Spleen (tissue), 11 donors: Measurements from ENCODE around the gene LGALS3. TPM values are rescaled to one million over a fixed set of nuclear protein-coding genes. Genes with fewer than 3 reads are reported as not detected.

Experiments
- DNase-seq: peaks from one replicate; pipeline ENCODE4 v3.0.0-alpha.2; 2020
- H3K27ac ChIP-seq, 8 donors: fragments of 200-600 bp; sonication (generic) in 7 of 8; 1 replicate in 4 of 8; 2 replicates in 4 of 8; pipeline versions ENCODE4 v1.5.0 to v1.8.0; 2016 to 2021; ENCODE audit warnings: inconsistent platforms in 4 of 8, mild to moderate bottlenecking in 4 of 8, moderate library complexity in 1 of 8
- H3K27me3 ChIP-seq, 7 donors: fragments of 200-600 bp; sonication (generic) in 6 of 7; replicated peaks in 1 of 7; 1 replicate in 4 of 7; 2 replicates in 3 of 7; pipeline versions ENCODE4 v1.5.0 to v1.8.0; 2016 to 2021; ENCODE audit warnings: inconsistent platforms in 3 of 7, mild to moderate bottlenecking in 1 of 7
- H3K36me3 ChIP-seq, 6 donors: fragments of 200-600 bp; sonication (generic) in 5 of 6; 1 replicate in 4 of 6; 2 replicates in 2 of 6; pipeline versions ENCODE4 v1.5.0 to v1.8.0; 2016 to 2021; ENCODE audit warnings: inconsistent platforms in 2 of 6
- H3K4me1 ChIP-seq, 6 donors: fragments of 200-600 bp; sonication (generic) in 5 of 6; 1 replicate in 3 of 6; 2 replicates in 3 of 6; pipeline versions ENCODE4 v1.5.0 to v1.8.0; 2016 to 2021; ENCODE audit warnings: inconsistent platforms in 3 of 6
- H3K4me3 ChIP-seq, 8 donors: fragments of 200-600 bp; sonication (generic) in 7 of 8; 1 replicate in 4 of 8; 2 replicates in 4 of 8; pipeline versions ENCODE4 v1.5.0 to v1.8.0; 2016 to 2021; ENCODE audit warnings: inconsistent platforms in 4 of 8, mild to moderate bottlenecking in 4 of 8, moderate library complexity in 2 of 8
- H3K9me3 ChIP-seq, 8 donors: fragments of 200-600 bp; sonication (generic) in 7 of 8; 1 replicate in 4 of 8; 2 replicates in 4 of 8; pipeline versions ENCODE4 v1.5.0 to v1.8.0; 2016 to 2021; ENCODE audit warnings: inconsistent platforms in 4 of 8
- CTCF ChIP-seq, 11 experiments: fragments of 200-600 bp in 7 of 11; fragments of 450-650 bp in 4 of 11; sonication (generic) in 4 of 11; IDR thresholded peaks in 8 of 11; conservative IDR thresholded peaks in 3 of 11; 1 replicate in 7 of 11; 2 replicates in 4 of 11; pipeline versions ENCODE4 v1.4.0 to v1.8.0; 2016 to 2021; ENCODE audit warnings: antibody characterized with exemption in 11 of 11, inconsistent platforms in 4 of 11, mild to moderate bottlenecking in 1 of 11
- POLR2A ChIP-seq, 3 donors: fragments of 450-650 bp; IDR thresholded peaks; one replicate each; pipeline ENCODE4 v1.5.1; 2017; ENCODE audit warnings: antibody characterized with exemption in 3 of 3, mild to moderate bottlenecking in 1 of 3
- POLR2AphosphoS5 ChIP-seq, 3 donors: sonication (generic); formaldehyde crosslinking; IDR thresholded peaks; one replicate each; pipeline ENCODE4 v1.5.1; 2017; ENCODE audit warnings: antibody characterized with exemption in 3 of 3
- WGBS, 5 donors: extraction: QIAGEN DNeasy Blood & Tissue Kit in 3 of 5; methylation state at CpG; one replicate each; pipeline versions ENCODE4 v1.1.5 to v1.1.7; 2013 to 2018; 5-methylcytosine and 5-hydroxymethylcytosine counted together
- intact Hi-C: fragments of 100-400 bp; cut with DNase I; formaldehyde crosslinking; loops from one replicate; pipeline ENCODE4 v1.15.0; 2023; ENCODE audit warnings: low total_unique reads
- polyA plus RNA-seq, 3 donors: library from polyadenylated mRNA; stranded (reverse); fragments of 200-250 nt; gene quantifications; one replicate each; pipeline ENCODE4 v1.2.1, GENCODE V29; 2013
- total RNA-seq, 7 donors: library from RNA; depleted of rRNA in 3 of 7; stranded (reverse); fragments of >200 nt in 3 of 7; fragmentation: NEBNext Ultra II Directional in 4 of 7; extraction: Animal tissue kit (Norgen Biotek cat#: 25700) in 4 of 7; gene quantifications; one replicate each; pipeline versions ENCODE4 v1.1.0 to v1.2.1, GENCODE V29; 2016 to 2021
- donor health status: healthy with polysubstance abuse.
- donor health status: DM: no; HTN: no; CAD: no; lungs with moderate emphysema.
- donor health status: DM: no; HTN: no; CAD: no.
- donor health status: Bipolar disorder and iron deficiency.
- donor health status: healthy.
- donor health status: DM: no; HTN: no; CAD: no.
- donor health status: DM: yes; HTN: yes; CAD: no.

Gene LGALS3
- total and polyA plus RNA-seq, 10 donors: 37.4 to 201 (median 60.8) TPM

- intact Hi-C loops: no loop called here
- WGBS, 5 donors: 94 to 97% (median 96%) methylated on average over 4 of the region's 4 CpGs
- Histone ChIP-seq H3K27ac (peak overlapping the region in 4 of 8 donors; percentile 38 to 57 (median 50)), H3K36me3 (peaks cover 0 to 71% (median 31%) of the 10 kb centered on the region in 6 donors), H3K27me3 (no peaks in the 10 kb centered on the region), H3K9me3 (no peaks in the 10 kb centered on the region), H3K4me3 (no peak overlapping the region), H3K4me1 (peaks cover 0 to 39% (median 11%) of the 10 kb centered on the region in 6 donors)
- no peak for DNase-seq
- TF ChIP-seq POLR2AphosphoS5 (IDR thresholded peaks at IDR 0.05) (no peak), POLR2A (IDR thresholded peaks at IDR 0.05) (no peak), CTCF (IDR thresholded peaks at IDR 0.05 in 8 of 11, conservative IDR thresholded peaks at IDR 0.05 in 3 of 11) (no peak)
Observed at GRCh38 chr14:55139696-55140509, 10.9 kb downstream of the LGALS3 start.

- Histone ChIP-seq H3K9me3 (no peaks in the 10 kb centered on the region), H3K27ac (no peak overlapping the region), H3K27me3 (no peaks in the 10 kb centered on the region), H3K4me1 (peaks cover 0 to 27% (median 5%) of the 10 kb centered on the region in 6 donors), H3K4me3 (no peak overlapping the region), H3K36me3 (peaks cover 0 to 90% (median 39%) of the 10 kb centered on the region in 6 donors)
- TF ChIP-seq POLR2A (IDR thresholded peaks at IDR 0.05) (no peak), CTCF (IDR thresholded peaks at IDR 0.05 in 8 of 11, conservative IDR thresholded peaks at IDR 0.05 in 3 of 11) (no peak), POLR2AphosphoS5 (IDR thresholded peaks at IDR 0.05) (no peak)
- 96 to 98% (median 97%) methylated on average over 3 of the region's 3 CpGs for WGBS, 5 donors
- intact Hi-C loops: no loop called here
- no peak for DNase-seq
Observed at GRCh38 chr14:55141825-55142224, 12.8 kb downstream of the LGALS3 start.

GRCh38 chr14:55142466-55142865 is 13.4 kb downstream of the LGALS3 start:
- Histone ChIP-seq H3K27me3 (no peaks in the 10 kb centered on the region), H3K4me3 (no peak overlapping the region), H3K4me1 (peaks cover 0 to 20% (median 4%) of the 10 kb centered on the region in 6 donors), H3K36me3 (peaks cover 0 to 94% (median 39%) of the 10 kb centered on the region in 6 donors), H3K27ac (no peak overlapping the region), H3K9me3 (no peaks in the 10 kb centered on the region)
- WGBS, 5 donors: 94 to 99% (median 95%) methylated on average over 2 of the region's 2 CpGs
- intact Hi-C loops: no loop called here
- DNase-seq: no peak
- TF ChIP-seq POLR2AphosphoS5 (IDR thresholded peaks at IDR 0.05): no peak
- no peak for TF ChIP-seq CTCF (IDR thresholded peaks at IDR 0.05 in 8 of 11, conservative IDR thresholded peaks at IDR 0.05 in 3 of 11)
- no peak for TF ChIP-seq POLR2A (IDR thresholded peaks at IDR 0.05)

- intact Hi-C loops: no loop called here
- no peaks in the 10 kb centered on the region for H3K27me3 ChIP-seq
- WGBS, 5 donors: 60 to 80% (median 73%) methylated on average over 2 of the region's 2 CpGs
- no peaks in the 10 kb centered on the region for H3K4me1 ChIP-seq
- peaks cover 0 to 58% (median 34%) of the 10 kb centered on the region in 6 donors for H3K36me3 ChIP-seq
- H3K27ac ChIP-seq: no peak overlapping the region
- TF ChIP-seq CTCF (IDR thresholded peaks at IDR 0.05 in 8 of 11, conservative IDR thresholded peaks at IDR 0.05 in 3 of 11) (no peak), POLR2AphosphoS5 (IDR thresholded peaks at IDR 0.05) (no peak), POLR2A (IDR thresholded peaks at IDR 0.05) (no peak)
- no peaks in the 10 kb centered on the region for H3K9me3 ChIP-seq
- no peak overlapping the region for H3K4me3 ChIP-seq
- DNase-seq: no peak
Observed at GRCh38 chr14:55146425-55146824, 17.4 kb downstream of the LGALS3 start.
